Body of pancreas (tissue), 4 donors: ENCODE measurements around the gene BCL2L12.

ENCODE experiments used
- POLR2A ChIP-seq, 3 donors: fragments of 450-650 bp; IDR thresholded peaks; one replicate each; pipeline ENCODE4 v1.6.1; 2016; ENCODE audit warnings: antibody characterized with exemption in 3 of 3, mild to moderate bottlenecking in 2 of 3
- TF ChIP-seq, protein P1 (sequence below), 7 experiments: fragments of 450-650 bp in 4 of 7; fragments of 200-600 bp in 3 of 7; sonication (generic) in 3 of 7; IDR thresholded peaks; one replicate each; pipeline ENCODE4 v1.5.1; 2016 to 2019; ENCODE audit warnings: antibody characterized with exemption in 7 of 7

DNA sequence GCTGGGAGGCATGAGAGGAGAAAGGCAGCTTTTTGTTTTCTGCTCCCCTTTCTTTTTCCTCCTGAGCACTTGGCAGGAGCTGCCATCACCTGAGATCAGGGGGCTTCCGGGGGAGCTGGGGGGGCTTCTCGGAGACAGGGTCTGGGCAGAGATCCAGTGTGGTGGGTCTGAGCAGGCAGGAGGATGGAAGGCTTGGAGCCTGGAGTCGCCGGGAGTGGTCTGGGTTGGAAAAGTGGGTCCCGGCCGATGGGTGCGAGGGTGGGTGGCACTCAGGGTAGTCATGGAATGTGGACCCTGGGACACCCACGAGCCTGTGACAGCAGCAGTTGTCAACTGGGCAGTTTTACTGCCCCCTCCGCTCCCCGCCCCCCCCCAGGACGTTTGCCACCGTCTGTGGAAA is 21.4 kb downstream of the BCL2L12 start:
- TF ChIP-seq, protein P1, sequence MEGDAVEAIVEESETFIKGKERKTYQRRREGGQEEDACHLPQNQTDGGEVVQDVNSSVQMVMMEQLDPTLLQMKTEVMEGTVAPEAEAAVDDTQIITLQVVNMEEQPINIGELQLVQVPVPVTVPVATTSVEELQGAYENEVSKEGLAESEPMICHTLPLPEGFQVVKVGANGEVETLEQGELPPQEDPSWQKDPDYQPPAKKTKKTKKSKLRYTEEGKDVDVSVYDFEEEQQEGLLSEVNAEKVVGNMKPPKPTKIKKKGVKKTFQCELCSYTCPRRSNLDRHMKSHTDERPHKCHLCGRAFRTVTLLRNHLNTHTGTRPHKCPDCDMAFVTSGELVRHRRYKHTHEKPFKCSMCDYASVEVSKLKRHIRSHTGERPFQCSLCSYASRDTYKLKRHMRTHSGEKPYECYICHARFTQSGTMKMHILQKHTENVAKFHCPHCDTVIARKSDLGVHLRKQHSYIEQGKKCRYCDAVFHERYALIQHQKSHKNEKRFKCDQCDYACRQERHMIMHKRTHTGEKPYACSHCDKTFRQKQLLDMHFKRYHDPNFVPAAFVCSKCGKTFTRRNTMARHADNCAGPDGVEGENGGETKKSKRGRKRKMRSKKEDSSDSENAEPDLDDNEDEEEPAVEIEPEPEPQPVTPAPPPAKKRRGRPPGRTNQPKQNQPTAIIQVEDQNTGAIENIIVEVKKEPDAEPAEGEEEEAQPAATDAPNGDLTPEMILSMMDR (IDR thresholded peaks at IDR 0.05) = no peak
- no peak for TF ChIP-seq POLR2A (IDR thresholded peaks at IDR 0.05)
